GM19455 (cell line): ENCODE data around the gene PRICKLE4.

ENCODE experiments used
- ATAC-seq: cut with Tn5 transposase; IDR thresholded peaks from one replicate; pipeline ENCODE4 v1.9.1; 2021; ENCODE audit not compliant: unreplicated experiment

The PRICKLE4 gene

GRCh38 chr6:41780551-41781365 lies at the start of gene PRICKLE4:
Gene PRICKLE4 (plus strand): TSS chr6:41780782. CDS start chr6:41783474, 2,692 bp downstream.
- ATAC-seq: no peak

GRCh38 chr6:41731561-41732086 lies 49.0 kb upstream of the PRICKLE4 start:
- ATAC-seq: no peak

- ATAC-seq: no peak
These were observed 48.4 kb upstream of the PRICKLE4 start for GRCh38 chr6:41732149-41732548.

- ATAC-seq: peak; percentile 41
These were observed 47.8 kb upstream of the PRICKLE4 start for GRCh38 chr6:41732591-41733359.

DNA sequence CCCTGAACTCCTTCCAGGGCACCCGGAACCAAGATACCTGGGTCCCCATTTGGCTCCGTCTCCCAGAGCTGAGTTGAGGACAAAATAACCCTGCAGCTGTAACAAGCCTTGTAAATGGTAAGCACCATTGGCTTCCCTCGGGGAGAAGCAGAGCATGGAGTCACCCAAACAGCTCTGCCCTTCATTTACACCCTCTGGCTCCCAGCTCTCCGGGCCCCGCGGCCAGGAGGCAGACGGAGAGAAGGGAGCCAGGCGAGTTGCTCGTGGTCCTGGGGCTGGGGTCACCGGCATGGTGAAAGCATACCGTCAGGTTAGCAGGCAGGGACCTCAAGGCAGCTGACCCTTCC lies 47.2 kb upstream of the PRICKLE4 start:
- no peak for ATAC-seq

GRCh38 chr6:41733707-41734665 lies 46.6 kb upstream of the PRICKLE4 start:
- peak; percentile 33 for ATAC-seq

GRCh38 chr6:41734666-41735426 lies 45.7 kb upstream of the PRICKLE4 start:
- peak; percentile 22 for ATAC-seq

- peak; percentile 53 for ATAC-seq
These were observed 45.0 kb upstream of the PRICKLE4 start, which contains the start of gene TFEB for GRCh38 chr6:41735427-41736185. Gene TFEB (minus strand): TSS chr6:41735608. CDS start chr6:41691213, 44,395 bp downstream.

GRCh38 chr6:41736186-41736733 lies 44.3 kb upstream of the PRICKLE4 start:
- ATAC-seq: no peak

GRCh38 chr6:41736800-41737555 lies 43.6 kb upstream of the PRICKLE4 start:
- ATAC-seq: no peak

DNA sequence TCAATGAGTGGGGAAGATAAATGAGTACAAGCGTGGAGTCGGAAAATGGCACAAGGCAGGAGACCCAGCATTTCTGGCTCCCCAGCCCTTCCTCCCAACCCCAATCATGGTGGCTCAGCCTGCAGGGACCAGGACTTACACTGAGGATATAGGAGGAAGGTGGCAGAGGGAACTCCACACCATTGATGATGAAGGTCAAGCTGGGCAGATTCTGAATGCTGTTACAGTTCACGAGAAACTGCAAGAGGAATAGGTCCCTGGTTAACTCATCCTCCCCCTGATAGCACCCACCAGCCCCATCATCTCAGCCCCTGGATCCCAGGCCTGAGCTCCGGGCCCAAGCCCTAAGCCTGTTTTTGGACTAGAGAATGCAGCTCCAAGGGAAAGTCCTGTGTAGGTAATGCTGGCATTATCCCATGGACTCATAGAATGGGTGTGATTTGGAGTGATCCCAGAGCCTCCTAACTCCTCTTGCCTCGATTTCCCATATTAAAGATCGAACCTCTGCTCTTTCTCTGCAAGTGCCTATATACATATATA lies 42.9 kb upstream of the PRICKLE4 start:
- no peak for ATAC-seq

DNA sequence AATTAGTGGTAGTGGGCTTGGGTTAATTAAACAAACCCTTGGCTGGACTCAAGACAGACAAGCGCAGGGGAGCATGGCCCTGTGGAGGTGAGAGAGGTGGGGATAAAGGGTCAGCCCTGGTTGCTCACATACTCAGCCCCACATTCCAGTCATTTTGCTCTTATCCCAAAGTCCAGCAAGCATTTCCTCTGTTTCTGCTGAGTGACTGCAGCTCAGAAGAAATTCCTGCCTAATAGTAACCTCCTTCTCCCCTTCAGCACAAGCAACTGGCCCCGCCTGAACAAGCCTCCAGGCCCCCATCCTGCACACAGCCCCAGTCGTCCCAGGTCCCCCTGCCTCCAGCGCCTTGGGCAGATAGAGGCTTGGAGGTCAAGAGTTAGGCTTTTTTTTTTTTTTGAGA lies 41.5 kb upstream of the PRICKLE4 start:
- no peak for ATAC-seq

GRCh38 chr6:41740366-41741162 lies 40.0 kb upstream of the PRICKLE4 start:
- no peak for ATAC-seq

DNA sequence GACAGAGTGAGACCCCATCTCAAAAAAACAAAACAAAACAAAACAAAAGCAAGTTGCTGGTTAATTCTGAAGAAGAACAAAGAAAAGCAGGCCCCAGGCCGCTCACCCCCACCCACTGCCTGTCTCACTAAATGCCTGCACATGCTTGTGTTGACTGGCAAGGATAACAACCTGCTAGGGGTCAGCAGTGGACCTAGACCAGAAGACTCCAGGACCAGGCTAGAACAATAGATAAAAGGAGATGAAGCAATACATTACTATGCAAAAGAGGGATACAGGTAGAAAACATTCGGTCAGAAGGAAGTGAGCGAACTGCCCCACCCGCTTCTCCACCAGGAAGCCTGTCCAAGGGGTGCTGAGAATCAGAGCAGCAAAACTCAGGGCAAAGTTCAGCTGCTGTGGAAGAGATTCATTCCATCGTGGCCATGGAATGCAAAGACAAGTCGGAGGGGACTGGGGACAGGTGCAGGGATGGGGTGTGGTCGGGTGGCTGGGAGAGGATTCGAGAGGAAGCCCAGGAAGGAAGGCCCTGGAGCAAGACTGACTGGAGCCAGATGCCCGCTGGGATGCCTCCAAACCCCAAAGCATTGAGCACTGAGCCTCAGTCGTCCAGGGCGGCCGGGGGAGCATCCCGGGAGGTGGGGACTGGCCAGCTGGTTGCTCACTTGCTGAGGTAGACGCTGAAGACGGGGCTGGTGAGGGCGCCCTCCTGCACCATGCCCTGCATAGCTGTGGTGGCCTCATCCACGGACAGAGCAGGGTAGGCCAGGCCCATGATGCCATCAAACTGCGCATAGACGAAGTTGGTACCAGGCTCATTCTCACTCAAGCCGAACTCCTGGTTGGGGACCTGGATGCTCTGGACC lies 38.7 kb upstream of the PRICKLE4 start:
- ATAC-seq: no peak

GRCh38 chr6:41743406-41744235 lies 37.0 kb upstream of the PRICKLE4 start:
- ATAC-seq: no peak
